HG03575 (cell line): Measurements from ENCODE around the gene OGFOD2.
"Not testable (repeated sequence)": the region's sequence is repeated elsewhere in the genome, so short reads cannot be mapped to it uniquely, and the experiment has no call there.

Experiments used
- ATAC-seq: cut with Tn5 transposase; IDR thresholded peaks from one replicate; pipeline ENCODE4 v1.9.1; 2021; ENCODE audit not compliant: unreplicated experiment, insufficient number of reproducible peaks, low FRiP score; ENCODE audit errors: extremely low read depth

The OGFOD2 gene

GRCh38 chr12:122974892-122975789 is at the start of gene OGFOD2:
TSS of gene OGFOD2 (plus strand) at chr12:122975244. CDS start at chr12:122975252, 8 bp downstream.
- peak; percentile 17 for ATAC-seq

GRCh38 chr12:122927756-122928403 is 47.2 kb upstream of the OGFOD2 start:
- ATAC-seq = no peak

GRCh38 chr12:122928404-122929147 is 46.5 kb upstream of the OGFOD2 start:
- ATAC-seq = no peak

- no peak for ATAC-seq
Measured at GRCh38 chr12:122929148-122929538, 45.9 kb upstream of the OGFOD2 start.

- ATAC-seq = no peak
Measured at GRCh38 chr12:122929812-122930211, 45.2 kb upstream of the OGFOD2 start.

- no peak for ATAC-seq
Measured at GRCh38 chr12:122932207-122932606, 42.8 kb upstream of the OGFOD2 start.

- no peak for ATAC-seq
Measured at GRCh38 chr12:122934722-122935121, 40.3 kb upstream of the OGFOD2 start.

- ATAC-seq = no peak
Measured at GRCh38 chr12:122935318-122935717, 39.7 kb upstream of the OGFOD2 start.

GRCh38 chr12:122937622-122938091 is 37.4 kb upstream of the OGFOD2 start:
- ATAC-seq = no peak

GRCh38 chr12:122939125-122939524 is 35.9 kb upstream of the OGFOD2 start:
- ATAC-seq = no peak

GRCh38 chr12:122941351-122941750 is 33.7 kb upstream of the OGFOD2 start:
- not testable (repeated sequence) for ATAC-seq

- ATAC-seq = no peak
Measured at GRCh38 chr12:122942637-122943036, 32.4 kb upstream of the OGFOD2 start.

GRCh38 chr12:122943196-122943595 is 31.8 kb upstream of the OGFOD2 start:
- ATAC-seq = no peak

- no peak for ATAC-seq
Measured at GRCh38 chr12:122944605-122945592, 30.1 kb upstream of the OGFOD2 start.

- no peak for ATAC-seq
Measured at GRCh38 chr12:122946690-122947341, 28.2 kb upstream of the OGFOD2 start.

GRCh38 chr12:122947352-122947792 is 27.7 kb upstream of the OGFOD2 start:
- no peak for ATAC-seq

- ATAC-seq = no peak
Measured at GRCh38 chr12:122948605-122949004, 26.4 kb upstream of the OGFOD2 start.

- ATAC-seq = no peak
Measured at GRCh38 chr12:122949405-122949804, 25.6 kb upstream of the OGFOD2 start.
